K562 (cell line): ENCODE data around the gene WIPF1. TPM values are rescaled to one million over a fixed set of nuclear protein-coding genes. Genes with fewer than 3 reads are reported as not detected.

Experiments
- ATAC-seq: fragments of 200-7000 bp; cut with Tn5 transposase; 3 replicates; pipeline ENCODE4 v1.9.1; 2020; ENCODE audit warnings: moderate library complexity
- BruUV-seq: library from RNA; stranded (reverse); fragments of 400-500 nt; replicated peaks from 2 replicates; lab custom pipeline; 2021; lab: Mats Ljungman, UMichigan
- CTCF ChIA-PET: fragments of 300-600 bp; formaldehyde crosslinking; extraction: SDS; loops from one replicate; lab custom pipeline; 2021; ENCODE audit warnings: low intra/inter-chr PET ratio; lab: Yijun Ruan, JAX
- POLR2A ChIA-PET: fragments of 300-600, 350-650 bp; sonication (Branson Sonifier 250); formaldehyde crosslinking; extraction: SDS; loops from one replicate; lab custom pipeline; 2021; ENCODE audit warnings: antibody characterized with exemption, inconsistent platforms; lab: Yijun Ruan, JAX
- DNase-seq, 4 experiments: peaks; one replicate each; pipeline versions ENCODE4 v3.0.0 to v3.0.0-alpha.2; 2011 to 2018; ENCODE audit warnings: low spot score in 3 of 4, mixed read lengths in 3 of 4; ENCODE audit errors: extremely low read depth in 1 of 4
- FAIRE-seq: peaks from 2 replicates; lab custom pipeline; 2011; peaks lifted over from hg19 to GRCh38; lab: Jason Lieb, UNC
- H2AFZ ChIP-seq: 2 replicates; pipeline ENCODE4 v1.6.0; 2011; ENCODE audit warnings: low read depth, low read length, control low read depth, inconsistent platforms
- H3K27ac ChIP-seq: fragments of 200-600 bp; 3 replicates; pipeline ENCODE4 v1.8.0; 2011; ENCODE audit warnings: low read depth, mild to moderate bottlenecking, control low read depth, inconsistent platforms, low read length, moderate library complexity, mixed read lengths; ENCODE audit errors: extremely low read depth
- H3K27me3 ChIP-seq, 2 experiments: fragments of 300-600 bp in 1 of 2; 2 replicates in 1 of 2; 3 replicates in 1 of 2; pipeline versions ENCODE4 v1.6.0 to v1.8.0; 2011; ENCODE audit warnings: inconsistent platforms in 2 of 2, low read length in 2 of 2, mild to moderate bottlenecking in 1 of 2, mixed read lengths in 1 of 2, moderate library complexity in 1 of 2; ENCODE audit not compliant: control insufficient read depth in 2 of 2, insufficient read depth in 2 of 2
- H3K36me3 ChIP-seq: fragments of 300-600 bp; 3 replicates; pipeline ENCODE4 v1.8.0; 2011; ENCODE audit warnings: mild to moderate bottlenecking, low read length, inconsistent platforms; ENCODE audit not compliant: control insufficient read depth, insufficient read depth
- H3K4me1 ChIP-seq, 2 experiments: fragments of 200-600 bp in 1 of 2; replicated peaks in 1 of 2; 2 replicates in 1 of 2; 3 replicates in 1 of 2; pipeline versions ENCODE4 v1.5.1 to v1.8.0; 2011; ENCODE audit warnings: inconsistent platforms in 2 of 2, low read length in 2 of 2, mild to moderate bottlenecking in 1 of 2, mixed read lengths in 1 of 2, moderate library complexity in 1 of 2; ENCODE audit not compliant: control insufficient read depth in 2 of 2, insufficient read depth in 2 of 2
- H3K4me2 ChIP-seq: 2 replicates; pipeline ENCODE4 v1.6.1; 2011; ENCODE audit warnings: low read length, control low read depth, inconsistent platforms, mixed read lengths; ENCODE audit not compliant: insufficient read depth
- H3K4me3 ChIP-seq: fragments of 200-600 bp; sonication (generic), shearing (Covaris generic); 2 replicates; pipeline ENCODE4 v1.5.1; 2016; ENCODE audit warnings: control low read depth, inconsistent platforms
- H3K79me2 ChIP-seq: fragments of 200-600 bp; 3 replicates; pipeline ENCODE4 v1.8.0; 2011; ENCODE audit warnings: low read length, inconsistent platforms; ENCODE audit not compliant: control insufficient read depth, insufficient read depth
- H3K9ac ChIP-seq, 2 experiments: 2 replicates each; pipeline versions ENCODE4 v1.6.0 to v1.6.1; 2011; ENCODE audit warnings: low read depth in 2 of 2, low read length in 2 of 2, control low read depth in 1 of 2, inconsistent platforms in 1 of 2, mild to moderate bottlenecking in 1 of 2, mixed read lengths in 1 of 2; ENCODE audit not compliant: insufficient read depth in 1 of 2
- H3K9me1 ChIP-seq: one replicate; pipeline ENCODE4 v1.6.0; 2011; ENCODE audit warnings: inconsistent platforms, mild to moderate bottlenecking, low read length, moderate library complexity; ENCODE audit not compliant: control insufficient read depth, insufficient read depth
- H3K9me3 ChIP-seq: replicated peaks from 2 replicates; pipeline ENCODE4 v1.5.1; 2011; ENCODE audit warnings: low read depth, low read length, inconsistent platforms; ENCODE audit not compliant: control insufficient read depth, insufficient read depth
- H4K20me1 ChIP-seq: replicated peaks from 2 replicates; pipeline ENCODE4 v1.6.1; 2011; ENCODE audit warnings: low read length, inconsistent platforms, mixed read lengths; ENCODE audit not compliant: control insufficient read depth, insufficient read depth
- TEAD1 ChIP-seq, 2 experiments: fragments of 450-650 bp in 1 of 2; sonication (generic) in 1 of 2; formaldehyde crosslinking; IDR thresholded peaks; 2 replicates each; pipeline versions ENCODE4 v1.4.0 to v1.8.0; 2020 to 2022; ENCODE audit warnings: mild to moderate bottlenecking in 2 of 2, missing genetic modification reagents in 1 of 2
- ZNF184 ChIP-seq: sonication (generic); formaldehyde crosslinking; IDR thresholded peaks from 2 replicates; pipeline ENCODE4 v1.5.0; 2020; ENCODE audit warnings: missing genetic modification reagents
- WGBS: fragments of 100-300 bp; shearing (Covaris generic); methylation state at CpG from one replicate; pipeline ENCODE4 v1.1.6; 2016; ENCODE audit warnings: low coverage, mixed read lengths; ENCODE audit not compliant: insufficient coverage; ENCODE audit errors: missing lambda C conversion rate; 5-methylcytosine and 5-hydroxymethylcytosine counted together
- in situ Hi-C: fragments of 300-500 bp; cut with MboI; formaldehyde crosslinking; loops from 4 replicates; pipeline ENCODE4 v1.15.0; 2018; ENCODE audit warnings: inconsistent platforms, mixed read lengths
- intact Hi-C: fragments of 100-400 bp; cut with micrococcal nuclease; formaldehyde crosslinking; loops from 2 replicates; pipeline ENCODE4 v1.14.2; 2022
- polyA plus RNA-seq, 8 experiments: library from polyadenylated mRNA; depleted of rRNA in 4 of 8; stranded (reverse) in 5 of 8; unstranded in 3 of 8; fragments of >200 nt; fragmentation: Nextera tagmentation in 2 of 8; fragmentation: Illumina TruSeq in 1 of 8; extraction: Ambion mirVana in 2 of 8; extraction: Trizol in 1 of 8; gene quantifications; 2 replicates each; pipeline versions ENCODE4 v1.2.1 to v1.2.3, GENCODE V29; 2011 to 2014; ENCODE audit warnings: inconsistent platforms in 1 of 8, missing spikeins in 1 of 8
- total RNA-seq, 7 experiments: library from RNA; depleted of rRNA in 6 of 7; stranded (reverse); fragments of >200 nt in 6 of 7; fragmentation: Illumina TruSeq in 2 of 7; extraction: Trizol in 2 of 7; gene quantifications; 2 replicates each; pipeline versions ENCODE4 v1.2.1 to v1.2.3, GENCODE V29; 2011 to 2021; ENCODE audit warnings: low replicate concordance in 1 of 7
- TF ChIP-seq, protein P1 (sequence below): fragments of 450-650 bp; IDR thresholded peaks from 2 replicates; pipeline ENCODE4 v1.6.1; 2017; ENCODE audit warnings: antibody characterized with exemption
- TF ChIP-seq, protein P2 (sequence below): fragments of 450-650 bp; formaldehyde crosslinking; IDR thresholded peaks from 2 replicates; pipeline ENCODE4 v1.4.0; 2020; ENCODE audit warnings: mild to moderate bottlenecking, moderate library complexity
- TF ChIP-seq, protein P3 (sequence below), 2 experiments: fragments of 450-650 bp; formaldehyde crosslinking in 1 of 2; IDR thresholded peaks; 2 replicates each; pipeline versions ENCODE4 v1.4.0 to v1.6.1; 2014 to 2020; ENCODE audit warnings: mild to moderate bottlenecking in 2 of 2, borderline replicate concordance in 1 of 2, low read depth in 1 of 2

The WIPF1 gene
- total and polyA plus RNA-seq, 9 of the 15 experiments (the other 6 are each of a cell fraction or from before 2014, with no cell fraction given): 0.54 to 4.9 (median 2.4) TPM

DNA sequence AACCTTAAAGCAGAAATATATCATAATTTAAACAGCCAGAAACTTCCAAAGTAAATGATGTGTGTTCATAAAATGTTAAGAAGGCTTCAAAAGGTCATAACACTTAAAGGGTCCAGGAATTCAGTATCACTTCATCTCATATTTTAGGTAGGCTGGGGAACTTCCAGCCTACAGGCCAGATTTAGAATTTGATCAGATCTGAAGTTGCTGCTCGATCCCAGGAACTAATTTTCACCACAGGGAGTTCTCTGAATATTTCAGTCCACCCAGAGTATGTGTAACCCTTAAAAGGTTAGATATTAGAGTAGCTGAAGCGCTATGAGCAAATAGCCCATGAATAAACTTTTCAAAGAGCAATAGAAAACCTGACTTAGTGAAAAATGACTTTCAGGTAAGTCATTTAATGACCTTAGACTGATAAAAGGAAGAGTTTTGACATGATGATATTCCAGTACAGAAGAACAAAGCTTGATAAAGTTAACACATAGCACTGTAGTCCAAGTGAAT, 1.7 kb downstream of the WIPF1 start:
- Histone ChIP-seq H3K9me1 (no peaks in the 10 kb centered on the region), H3K9ac (no peak overlapping the region), H3K36me3 (no peaks in the 10 kb centered on the region), H3K27ac (no peak overlapping the region), H3K4me3 (no peak overlapping the region), H3K4me1 (peaks cover 0 to 5% of the 10 kb centered on the region in 2 experiments; a peak in 3 of 5 replicates), H3K9me3 (no peaks in the 10 kb centered on the region), H3K27me3 (no peaks in the 10 kb centered on the region), H2AFZ (no peak overlapping the region), H4K20me1 (no peaks in the 10 kb centered on the region), H3K79me2 (no peaks in the 10 kb centered on the region), H3K4me2 (no peak overlapping the region)
- WGBS: 19% methylated on average over 2 of the region's 2 CpGs
- in situ Hi-C loops (no loop called here), intact Hi-C loops (loop anchor here (2.0 kb wide), 1 partner anchor 17 kb away; no protein-coding TSS in a partner anchor)
- no peak for ATAC-seq
- peak; percentile 48 for FAIRE-seq
- TF ChIP-seq, protein P1, sequence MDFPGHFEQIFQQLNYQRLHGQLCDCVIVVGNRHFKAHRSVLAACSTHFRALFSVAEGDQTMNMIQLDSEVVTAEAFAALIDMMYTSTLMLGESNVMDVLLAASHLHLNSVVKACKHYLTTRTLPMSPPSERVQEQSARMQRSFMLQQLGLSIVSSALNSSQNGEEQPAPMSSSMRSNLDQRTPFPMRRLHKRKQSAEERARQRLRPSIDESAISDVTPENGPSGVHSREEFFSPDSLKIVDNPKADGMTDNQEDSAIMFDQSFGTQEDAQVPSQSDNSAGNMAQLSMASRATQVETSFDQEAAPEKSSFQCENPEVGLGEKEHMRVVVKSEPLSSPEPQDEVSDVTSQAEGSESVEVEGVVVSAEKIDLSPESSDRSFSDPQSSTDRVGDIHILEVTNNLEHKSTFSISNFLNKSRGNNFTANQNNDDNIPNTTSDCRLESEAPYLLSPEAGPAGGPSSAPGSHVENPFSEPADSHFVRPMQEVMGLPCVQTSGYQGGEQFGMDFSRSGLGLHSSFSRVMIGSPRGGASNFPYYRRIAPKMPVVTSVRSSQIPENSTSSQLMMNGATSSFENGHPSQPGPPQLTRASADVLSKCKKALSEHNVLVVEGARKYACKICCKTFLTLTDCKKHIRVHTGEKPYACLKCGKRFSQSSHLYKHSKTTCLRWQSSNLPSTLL: no peak
- TF ChIP-seq ZNF184 (no peak), TEAD1 (CRISPR knock-in tag; IDR thresholded peaks at IDR 0.05) (0 out of 4 replicates have a peak, but pooled peaks of 1 of the 2 experiments have one; percentile 34)
- TF ChIP-seq, protein P2, sequence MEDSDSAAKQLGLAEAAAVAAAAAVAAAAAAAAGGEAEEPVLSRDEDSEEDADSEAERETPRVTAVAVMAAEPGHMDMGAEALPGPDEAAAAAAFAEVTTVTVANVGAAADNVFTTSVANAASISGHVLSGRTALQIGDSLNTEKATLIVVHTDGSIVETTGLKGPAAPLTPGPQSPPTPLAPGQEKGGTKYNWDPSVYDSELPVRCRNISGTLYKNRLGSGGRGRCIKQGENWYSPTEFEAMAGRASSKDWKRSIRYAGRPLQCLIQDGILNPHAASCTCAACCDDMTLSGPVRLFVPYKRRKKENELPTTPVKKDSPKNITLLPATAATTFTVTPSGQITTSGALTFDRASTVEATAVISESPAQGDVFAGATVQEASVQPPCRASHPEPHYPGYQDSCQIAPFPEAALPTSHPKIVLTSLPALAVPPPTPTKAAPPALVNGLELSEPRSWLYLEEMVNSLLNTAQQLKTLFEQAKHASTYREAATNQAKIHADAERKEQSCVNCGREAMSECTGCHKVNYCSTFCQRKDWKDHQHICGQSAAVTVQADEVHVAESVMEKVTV (CRISPR knock-in tag): 0 out of 2 replicates have a peak, but pooled peaks have one; percentile 21
- TF ChIP-seq, protein P3, sequence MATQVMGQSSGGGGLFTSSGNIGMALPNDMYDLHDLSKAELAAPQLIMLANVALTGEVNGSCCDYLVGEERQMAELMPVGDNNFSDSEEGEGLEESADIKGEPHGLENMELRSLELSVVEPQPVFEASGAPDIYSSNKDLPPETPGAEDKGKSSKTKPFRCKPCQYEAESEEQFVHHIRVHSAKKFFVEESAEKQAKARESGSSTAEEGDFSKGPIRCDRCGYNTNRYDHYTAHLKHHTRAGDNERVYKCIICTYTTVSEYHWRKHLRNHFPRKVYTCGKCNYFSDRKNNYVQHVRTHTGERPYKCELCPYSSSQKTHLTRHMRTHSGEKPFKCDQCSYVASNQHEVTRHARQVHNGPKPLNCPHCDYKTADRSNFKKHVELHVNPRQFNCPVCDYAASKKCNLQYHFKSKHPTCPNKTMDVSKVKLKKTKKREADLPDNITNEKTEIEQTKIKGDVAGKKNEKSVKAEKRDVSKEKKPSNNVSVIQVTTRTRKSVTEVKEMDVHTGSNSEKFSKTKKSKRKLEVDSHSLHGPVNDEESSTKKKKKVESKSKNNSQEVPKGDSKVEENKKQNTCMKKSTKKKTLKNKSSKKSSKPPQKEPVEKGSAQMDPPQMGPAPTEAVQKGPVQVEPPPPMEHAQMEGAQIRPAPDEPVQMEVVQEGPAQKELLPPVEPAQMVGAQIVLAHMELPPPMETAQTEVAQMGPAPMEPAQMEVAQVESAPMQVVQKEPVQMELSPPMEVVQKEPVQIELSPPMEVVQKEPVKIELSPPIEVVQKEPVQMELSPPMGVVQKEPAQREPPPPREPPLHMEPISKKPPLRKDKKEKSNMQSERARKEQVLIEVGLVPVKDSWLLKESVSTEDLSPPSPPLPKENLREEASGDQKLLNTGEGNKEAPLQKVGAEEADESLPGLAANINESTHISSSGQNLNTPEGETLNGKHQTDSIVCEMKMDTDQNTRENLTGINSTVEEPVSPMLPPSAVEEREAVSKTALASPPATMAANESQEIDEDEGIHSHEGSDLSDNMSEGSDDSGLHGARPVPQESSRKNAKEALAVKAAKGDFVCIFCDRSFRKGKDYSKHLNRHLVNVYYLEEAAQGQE (IDR thresholded peaks at IDR 0.05; ENCODE audit: borderline replicate concordance): no peak
- TF ChIP-seq, protein P3 (CRISPR knock-in tag; IDR thresholded peaks at IDR 0.05; ENCODE audit: low read depth): no peak
- BruUV-seq: no TSS peak
- no peak for DNase-seq
- ChIA-PET POLR2A (interaction anchor here (1.2 kb wide), 1 partner anchor 15 kb away, joined by 3 read pairs; no protein-coding TSS in a partner anchor), CTCF (no interaction called here)
